ENCODE data around the gene TFDP2. TPM values are rescaled to one million over a fixed set of nuclear protein-coding genes. Genes with fewer than 3 reads are reported as not detected.

TFDP2 gene
- total RNA-seq, 1 experiment from 2014 or later, result 76.0 TPM

GRCh38 chr3:141905129-141905528 lies 244.2 kb downstream of the TFDP2 start:
- no peaks in the 10 kb centered on the region for H3K4me1 Mint-ChIP-seq

More at GRCh38 chr3:141905129-141905528, 244.2 kb downstream of the TFDP2 start:
- Histone ChIP-seq H3K4me2 (ENCODE audit: insufficient read depth, insufficient read length, low read length) (no peak overlapping the region), H3K23me2 (ENCODE audit: insufficient read length, low read depth, low read length, poor library complexity, severe bottlenecking) (no peaks in the 10 kb centered on the region), H3K79me1 (ENCODE audit: insufficient read depth, low read depth, low read length, poor library complexity, severe bottlenecking) (peaks cover 13% of the 10 kb centered on the region), H2BK20ac (ENCODE audit: low read depth, low read length, poor library complexity, severe bottlenecking) (no peak overlapping the region), H3K4ac (ENCODE audit: low read depth, low read length) (no peak overlapping the region), H3K18ac (ENCODE audit: insufficient read length, low read depth, low read length) (no peak overlapping the region), H3K14ac (ENCODE audit: insufficient read depth, low read length) (no peak overlapping the region), H3K9me3 (ENCODE audit: control insufficient read depth, low read depth, low read length) (peaks cover 5% of the 10 kb centered on the region), H2BK15ac (ENCODE audit: low read depth, low read length) (no peak overlapping the region), H3K79me2 (ENCODE audit: insufficient read depth, low read length) (peaks cover 2% of the 10 kb centered on the region; the same call in 1 of the 2 replicates), H2BK12ac (ENCODE audit: insufficient read length, low read depth, low read length) (no peak overlapping the region), H4K8ac (replicated peaks; ENCODE audit: insufficient read length, low read depth, low read length) (no peak overlapping the region), H3K27ac (ENCODE audit: insufficient read length, low read depth, low read length) (no peak overlapping the region), H3K9ac (ENCODE audit: extremely low read depth, insufficient read length, low read length) (no peak overlapping the region), H3T11ph (ENCODE audit: low read length) (no peak overlapping the region), H3K27me3 (ENCODE audit: insufficient read depth, low read length) (no peaks in the 10 kb centered on the region), H2BK120ac (ENCODE audit: low read depth, low read length, poor library complexity, severe bottlenecking) (no peak overlapping the region), H2AFZ (ENCODE audit: low read length) (no peak overlapping the region), H2BK5ac (ENCODE audit: insufficient read length, low read length) (no peak overlapping the region), H3K23ac (ENCODE audit: insufficient read length, low read depth, low read length) (no peak overlapping the region), H4K20me1 (ENCODE audit: control insufficient read depth, insufficient read depth, insufficient read length) (no peaks in the 10 kb centered on the region), H3K56ac (ENCODE audit: insufficient read length, low read depth, low read length) (no peak overlapping the region), H3K4me1 (ENCODE audit: insufficient read depth, low read length) (no peaks in the 10 kb centered on the region), H2AK5ac (ENCODE audit: insufficient read length, low read length) (no peak overlapping the region), H4K91ac (ENCODE audit: insufficient read length, low read depth, low read length) (no peak overlapping the region), H4K5ac (ENCODE audit: insufficient read length, low read depth, low read length) (no peak overlapping the region)
- Mint-ChIP-seq H3K36me3 (ENCODE audit: insufficient read depth in 1 of 3, low read depth in 3 of 3) (peaks cover 47 to 66% (median 63%) of the 10 kb centered on the region in 3 experiments; a peak in 6 of 7 replicates), H3K27me3 (ENCODE audit: low read depth) (no peaks in the 10 kb centered on the region), H3K9me3 (peaks cover 6% of the 10 kb centered on the region in 2 experiments), H3K27ac (peak overlapping the region in 1 of 3 experiments; percentile 3; a peak in 1 of 7 replicates), H3K4me3 (no peak overlapping the region)
- no peak for DNase-seq
- no CpG with 5 or more reads among the region's 2 CpGs for WGBS (ENCODE audit: extremely low coverage, insufficient read length, low lambda C conversion rate)
- no peak for TF ChIP-seq CTCF (conservative IDR thresholded peaks at IDR 0.05)
